Fibroblast of lung (primary cell): ENCODE data around the gene SHANK1. TPM values are rescaled to one million over a fixed set of nuclear protein-coding genes. Genes with fewer than 3 reads are reported as not detected.
"Not testable (repeated sequence)": the region's sequence is repeated elsewhere in the genome, so short reads cannot be mapped to it uniquely, and the experiment has no call there.

Source experiments
- DNase-seq, 2 donors: peaks; one replicate each; pipeline versions ENCODE4 v3.0.0 to v3.0.0-alpha.2; 2010; ENCODE audit warnings: low read depth in 2 of 2
- H2AFZ ChIP-seq: 2 replicates; pipeline ENCODE4 v1.5.1; 2012; ENCODE audit warnings: low read length, control low read depth, inconsistent platforms
- H3K27ac ChIP-seq: 2 replicates; pipeline ENCODE4 v1.5.1; 2011; ENCODE audit warnings: low read length, control low read depth; ENCODE audit not compliant: insufficient read depth
- H3K27me3 ChIP-seq: 2 replicates; pipeline ENCODE4 v1.5.1; 2011; ENCODE audit warnings: mild to moderate bottlenecking, low read length; ENCODE audit not compliant: control insufficient read depth, insufficient read depth
- H3K36me3 ChIP-seq: 2 replicates; pipeline ENCODE4 v1.5.1; 2011; ENCODE audit warnings: low read length; ENCODE audit not compliant: control insufficient read depth, insufficient read depth
- H3K4me1 ChIP-seq: 2 replicates; pipeline ENCODE4 v1.5.1; 2011; ENCODE audit warnings: low read length; ENCODE audit not compliant: control insufficient read depth, insufficient read depth; ENCODE audit errors: extremely low read depth
- H3K4me2 ChIP-seq: 2 replicates; pipeline ENCODE4 v1.5.1; 2011; ENCODE audit warnings: low read length, control low read depth; ENCODE audit not compliant: insufficient read depth; ENCODE audit errors: extremely low read depth
- H3K4me3 ChIP-seq, 4 experiments: fragments of 200-600 bp in 1 of 4; sonication (generic) in 1 of 4; replicated peaks in 1 of 4; 2 replicates each; pipeline ENCODE4 v1.5.1; 2011 to 2016; ENCODE audit warnings: low read length in 4 of 4, low read depth in 3 of 4, mild to moderate bottlenecking in 3 of 4, control low read depth in 2 of 4, inconsistent platforms in 1 of 4, mixed read lengths in 1 of 4; ENCODE audit not compliant: insufficient read depth in 1 of 4; ENCODE audit errors: control extremely low read depth in 1 of 4
- H3K79me2 ChIP-seq: 2 replicates; pipeline ENCODE4 v1.5.1; 2012; ENCODE audit warnings: mild to moderate bottlenecking, low read length, inconsistent platforms; ENCODE audit not compliant: control insufficient read depth, insufficient read depth
- H3K9ac ChIP-seq: 2 replicates; pipeline ENCODE4 v1.5.1; 2011; ENCODE audit warnings: mild to moderate bottlenecking, low read length, control low read depth; ENCODE audit not compliant: insufficient read depth
- H3K9me3 ChIP-seq: 2 replicates; pipeline ENCODE4 v1.5.1; 2012; ENCODE audit warnings: low read depth, low read length; ENCODE audit not compliant: control insufficient read depth, insufficient read depth
- H4K20me1 ChIP-seq: 2 replicates; pipeline ENCODE4 v1.5.1; 2011; ENCODE audit warnings: low read length; ENCODE audit not compliant: control insufficient read depth, insufficient read depth; ENCODE audit errors: extremely low read depth
- EZH2 ChIP-seq: IDR thresholded peaks from 2 replicates; pipeline ENCODE4 v1.5.1; 2012; ENCODE audit warnings: low read length, control low read depth, mild to moderate bottlenecking; ENCODE audit errors: missing control alignments
- polyA plus RNA-seq, 2 donors: library from polyadenylated mRNA; depleted of rRNA in 1 of 2; stranded (reverse) in 1 of 2; unstranded in 1 of 2; fragments of >200 nt; gene quantifications; 2 replicates each; pipeline ENCODE4 v1.2.1, GENCODE V29; 2011 to 2012; ENCODE audit warnings: missing spikeins in 1 of 2
- total RNA-seq: library from RNA; depleted of rRNA; stranded (reverse); fragments of >200 nt; gene quantifications from 2 replicates; pipeline ENCODE4 v1.2.1, GENCODE V29; 2014
- TF ChIP-seq, protein P1 (sequence below), 2 donors: IDR thresholded peaks in 1 of 2; conservative IDR thresholded peaks in 1 of 2; 1 replicate in 1 of 2; 2 replicates in 1 of 2; pipeline ENCODE4 v1.5.1; 2011 to 2012; ENCODE audit warnings: low read length in 2 of 2, control low read depth in 1 of 2, inconsistent platforms in 1 of 2, low read depth in 1 of 2, mild to moderate bottlenecking in 1 of 2

The SHANK1 gene
- total and polyA plus RNA-seq, 2 donors (not counting 1 experiment from before 2014, with no cell fraction given), result 1.4 to 7.9 TPM

DNA sequence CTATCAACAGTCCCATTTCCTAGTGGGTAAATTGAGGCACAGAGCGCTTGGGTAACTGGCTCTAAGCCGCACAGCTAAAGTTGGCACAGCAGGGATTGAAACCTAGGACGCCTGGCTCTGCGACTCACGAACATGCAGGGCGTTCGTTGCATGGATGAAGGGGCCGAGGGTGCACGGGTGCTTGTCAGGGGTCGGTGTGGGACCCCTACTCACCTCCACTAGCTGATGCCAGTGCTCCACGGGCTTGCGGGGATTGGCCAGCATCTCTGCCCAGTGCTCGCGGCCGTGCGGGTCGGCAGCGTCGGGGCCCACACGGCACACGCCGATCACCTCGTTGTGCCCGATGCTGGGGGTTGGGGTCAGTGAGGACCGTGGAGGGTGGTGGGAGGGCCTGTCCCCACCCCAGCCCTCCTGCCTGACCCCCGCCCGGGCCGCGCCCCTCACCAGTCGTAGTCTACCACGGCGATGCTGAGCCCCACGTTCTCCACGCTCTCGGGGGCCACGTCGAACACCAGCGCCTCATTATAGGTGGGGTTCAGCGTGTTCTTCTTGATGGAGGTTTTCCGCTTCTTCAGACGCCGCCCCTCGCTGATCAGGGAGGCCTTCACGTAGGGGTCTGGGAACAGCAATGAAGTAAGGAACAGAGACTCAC is 94.5 kb downstream of the SHANK1 start:
- Histone ChIP-seq H3K9ac (no peak overlapping the region), H3K4me1 (no peaks in the 10 kb centered on the region)
- no peak for DNase-seq

DNA sequence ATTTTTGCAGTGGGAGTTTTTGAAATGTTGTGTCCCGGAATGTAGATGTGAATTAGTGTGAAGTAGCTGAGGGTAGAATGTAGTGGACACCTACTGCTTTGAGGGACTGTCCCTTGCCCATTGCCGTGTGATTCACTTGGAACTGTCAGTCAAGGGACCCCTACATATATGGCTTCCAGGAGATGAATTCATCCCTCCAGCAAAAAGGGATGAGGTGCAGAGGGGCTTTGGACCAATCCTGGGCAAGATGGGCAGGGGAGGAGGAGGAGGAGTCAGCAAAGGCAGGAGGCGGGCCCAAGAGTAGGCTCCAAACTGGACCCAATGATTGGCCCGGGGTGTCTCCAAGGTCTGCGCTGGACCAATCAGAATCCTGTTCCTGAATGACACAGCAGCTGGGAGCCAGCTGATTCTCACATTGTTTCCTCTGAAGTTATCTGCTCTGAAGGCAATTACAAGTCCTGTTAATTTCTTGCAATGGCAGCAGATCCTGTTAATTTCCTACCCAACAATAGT is 99.2 kb downstream of the SHANK1 start:
- not testable (repeated sequence) for H3K27me3 ChIP-seq, H3K4me2 ChIP-seq, H3K79me2 ChIP-seq, H3K4me3 ChIP-seq, H3K9ac ChIP-seq, H3K9me3 ChIP-seq, H3K27ac ChIP-seq, H3K36me3 ChIP-seq, H3K4me1 ChIP-seq, H2AFZ ChIP-seq, DNase-seq, H4K20me1 ChIP-seq

More for the DNA sequence above, 94.5 kb downstream of the SHANK1 start:
- Histone ChIP-seq H3K79me2 (no peaks in the 10 kb centered on the region), H3K4me2 (no peak overlapping the region), H3K4me3 (no peak overlapping the region), H2AFZ (no peak overlapping the region), H3K27me3 (no peaks in the 10 kb centered on the region), H3K9me3 (no peaks in the 10 kb centered on the region), H4K20me1 (no peaks in the 10 kb centered on the region), H3K27ac (no peak overlapping the region), H3K36me3 (no peaks in the 10 kb centered on the region)
- TF ChIP-seq EZH2, result no peak
- TF ChIP-seq, protein P1, sequence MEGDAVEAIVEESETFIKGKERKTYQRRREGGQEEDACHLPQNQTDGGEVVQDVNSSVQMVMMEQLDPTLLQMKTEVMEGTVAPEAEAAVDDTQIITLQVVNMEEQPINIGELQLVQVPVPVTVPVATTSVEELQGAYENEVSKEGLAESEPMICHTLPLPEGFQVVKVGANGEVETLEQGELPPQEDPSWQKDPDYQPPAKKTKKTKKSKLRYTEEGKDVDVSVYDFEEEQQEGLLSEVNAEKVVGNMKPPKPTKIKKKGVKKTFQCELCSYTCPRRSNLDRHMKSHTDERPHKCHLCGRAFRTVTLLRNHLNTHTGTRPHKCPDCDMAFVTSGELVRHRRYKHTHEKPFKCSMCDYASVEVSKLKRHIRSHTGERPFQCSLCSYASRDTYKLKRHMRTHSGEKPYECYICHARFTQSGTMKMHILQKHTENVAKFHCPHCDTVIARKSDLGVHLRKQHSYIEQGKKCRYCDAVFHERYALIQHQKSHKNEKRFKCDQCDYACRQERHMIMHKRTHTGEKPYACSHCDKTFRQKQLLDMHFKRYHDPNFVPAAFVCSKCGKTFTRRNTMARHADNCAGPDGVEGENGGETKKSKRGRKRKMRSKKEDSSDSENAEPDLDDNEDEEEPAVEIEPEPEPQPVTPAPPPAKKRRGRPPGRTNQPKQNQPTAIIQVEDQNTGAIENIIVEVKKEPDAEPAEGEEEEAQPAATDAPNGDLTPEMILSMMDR (conservative IDR thresholded peaks at IDR 0.05 in 1 of 2, IDR thresholded peaks at IDR 0.05 in 1 of 2; ENCODE audit: low read depth in 1 of 2, low read length in 2 of 2), result no peak

DNA sequence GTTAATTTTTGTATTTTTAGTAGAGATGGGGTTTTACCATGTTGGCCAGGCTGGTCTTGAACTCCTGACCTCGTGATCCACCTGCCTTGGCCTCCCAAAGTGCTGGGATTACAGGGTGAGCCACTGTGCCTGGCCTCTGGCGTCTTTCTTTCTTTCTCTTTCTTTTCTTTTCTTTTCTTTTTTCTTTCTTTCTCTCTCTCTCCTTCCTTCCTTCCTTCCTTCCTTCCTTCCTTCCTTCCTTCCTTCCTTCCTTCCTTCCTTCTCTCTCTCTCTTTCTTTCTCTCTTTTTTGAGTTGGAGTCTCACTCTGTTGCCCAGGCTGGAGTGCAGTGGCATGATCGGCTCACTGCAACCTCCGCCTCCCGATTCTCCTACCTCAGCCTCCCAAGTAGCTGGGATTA is 100.4 kb downstream of the SHANK1 start:
- not testable (repeated sequence) for H4K20me1 ChIP-seq, DNase-seq, H3K27me3 ChIP-seq, H3K79me2 ChIP-seq, H3K36me3 ChIP-seq, H2AFZ ChIP-seq, H3K4me3 ChIP-seq, H3K27ac ChIP-seq, H3K9me3 ChIP-seq, H3K4me1 ChIP-seq, H3K9ac ChIP-seq, H3K4me2 ChIP-seq

DNA sequence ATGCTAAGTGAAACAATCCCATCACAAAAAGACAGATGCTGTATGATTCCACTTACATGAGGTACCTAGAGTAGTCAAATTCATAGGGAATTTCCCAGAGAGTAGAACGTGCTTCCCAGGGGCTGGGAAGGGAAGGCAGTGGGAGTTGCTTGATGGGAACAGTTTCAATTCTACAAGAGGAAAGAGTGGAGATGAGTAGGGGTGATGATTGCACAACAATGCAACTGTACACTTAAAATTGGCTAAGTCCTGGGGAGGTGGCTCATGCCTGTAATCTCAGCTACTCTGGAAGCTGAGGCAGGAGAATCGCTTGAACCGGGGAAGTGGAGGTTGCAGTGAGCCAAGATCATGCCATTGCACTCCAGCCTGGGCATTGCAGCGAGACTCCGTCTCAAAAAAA is 101.2 kb downstream of the SHANK1 start:
- not testable (repeated sequence) for DNase-seq, H3K79me2 ChIP-seq, H3K27me3 ChIP-seq, H3K4me3 ChIP-seq, H4K20me1 ChIP-seq, H2AFZ ChIP-seq, H3K9ac ChIP-seq, H3K27ac ChIP-seq, H3K4me2 ChIP-seq, H3K4me1 ChIP-seq, H3K9me3 ChIP-seq, H3K36me3 ChIP-seq

DNA sequence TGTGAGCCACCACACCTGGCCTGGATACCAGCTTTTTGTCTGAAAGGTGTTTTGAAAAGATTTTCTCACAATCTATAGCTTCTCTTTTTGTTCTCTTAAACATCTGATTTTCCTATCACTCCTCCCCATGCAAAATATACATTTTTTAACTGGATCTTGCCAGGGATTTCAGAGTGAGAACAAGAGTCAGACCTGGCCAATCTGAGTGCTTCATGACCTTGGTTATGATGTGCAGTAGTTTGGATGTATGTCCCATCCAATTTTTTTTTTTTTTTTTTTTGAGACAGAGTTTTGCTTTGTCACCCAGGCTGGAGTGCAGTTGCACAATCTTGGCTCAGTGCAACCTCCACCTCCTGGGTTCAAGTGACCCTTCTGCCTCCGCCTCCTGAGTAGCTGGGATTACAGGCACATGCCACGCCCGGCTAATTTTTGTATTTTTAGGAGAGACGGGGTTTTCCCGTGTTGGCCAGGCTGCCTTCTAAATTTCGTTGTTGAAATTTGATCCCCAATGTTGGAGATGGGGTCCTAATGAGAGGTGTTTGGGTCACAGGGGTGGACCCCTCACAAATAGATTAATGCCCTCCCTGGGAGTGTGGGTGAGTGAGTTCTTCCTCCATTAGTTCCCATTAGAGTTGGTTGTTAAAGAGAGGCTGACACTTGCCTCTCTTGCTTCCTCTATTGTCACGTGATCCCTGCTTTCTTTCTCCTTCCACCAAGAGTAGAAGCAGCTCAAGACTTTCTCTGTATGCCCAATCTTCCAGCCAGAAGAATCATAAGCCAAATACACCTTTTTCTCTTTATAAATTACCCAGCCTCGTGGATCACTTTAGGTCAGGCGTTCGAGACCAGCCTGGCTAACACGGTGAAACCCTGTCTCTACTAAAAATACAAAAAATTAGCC is 106.8 kb downstream of the SHANK1 start:
- H3K79me2 ChIP-seq, H3K27ac ChIP-seq, H3K4me2 ChIP-seq, DNase-seq, H2AFZ ChIP-seq, H3K4me3 ChIP-seq, H4K20me1 ChIP-seq, H3K36me3 ChIP-seq, H3K27me3 ChIP-seq, H3K9me3 ChIP-seq, H3K4me1 ChIP-seq, H3K9ac ChIP-seq: not testable (repeated sequence)
